Esophagus squamous epithelium (tissue), 5 donors: ENCODE results near the gene LCE2C. TPM values are rescaled to one million over a fixed set of nuclear protein-coding genes. Genes with fewer than 3 reads are reported as not detected.
A peak's percentile ranks its signal among the peaks of the same experiment; 100 is the strongest.

Source experiments
- DNase-seq: peaks from one replicate; lab custom pipeline; 2025; lab: John Stamatoyannopoulos, UW
- H3K27ac ChIP-seq, 4 donors: fragments of 200-600 bp; sonication (generic); one replicate each; pipeline ENCODE4 v1.5.1; 2016 to 2019; ENCODE audit warnings: mild to moderate bottlenecking in 1 of 4
- H3K27me3 ChIP-seq, 4 donors: fragments of 200-600 bp; sonication (generic); 1 replicate in 3 of 4; 2 replicates in 1 of 4; pipeline versions ENCODE4 v1.5.1 to v1.6.0; 2017 to 2021; ENCODE audit warnings: antibody characterized with exemption in 1 of 4
- H3K36me3 ChIP-seq, 3 donors: fragments of 200-600 bp; sonication (generic); one replicate each; pipeline ENCODE4 v1.5.1; 2016 to 2019
- H3K4me1 ChIP-seq, 3 donors: fragments of 200-600 bp; sonication (generic); one replicate each; pipeline ENCODE4 v1.5.1; 2017 to 2019
- H3K4me3 ChIP-seq, 4 donors: fragments of 200-600 bp; sonication (generic); 1 replicate in 3 of 4; 2 replicates in 1 of 4; pipeline ENCODE4 v1.5.1; 2016 to 2019; ENCODE audit warnings: mild to moderate bottlenecking in 2 of 4, moderate library complexity in 1 of 4
- H3K9me3 ChIP-seq, 3 donors: fragments of 200-600 bp; sonication (generic); one replicate each; pipeline ENCODE4 v1.5.1; 2016 to 2019
- CTCF ChIP-seq, 6 experiments: fragments of 450-650 bp in 4 of 6; fragments of 200-600 bp in 2 of 6; sonication (generic) in 2 of 6; IDR thresholded peaks; one replicate each; pipeline ENCODE4 v1.5.1; 2016 to 2019; ENCODE audit warnings: antibody characterized with exemption in 6 of 6, mild to moderate bottlenecking in 4 of 6, moderate library complexity in 4 of 6
- POLR2A ChIP-seq, 4 donors: fragments of 450-650 bp; IDR thresholded peaks; one replicate each; pipeline ENCODE4 v1.6.1; 2017; ENCODE audit warnings: antibody characterized with exemption in 4 of 4, mild to moderate bottlenecking in 4 of 4, moderate library complexity in 3 of 4
- WGBS, 2 donors: methylation state at CpG; one replicate each; pipeline ENCODE4 v1.1.5; 2018; 5-methylcytosine and 5-hydroxymethylcytosine counted together
- intact Hi-C: fragments of 100-400 bp; cut with DNase I; formaldehyde crosslinking; loops from one replicate; pipeline ENCODE4 v1.15.0; 2022
- total RNA-seq, 4 donors: library from RNA; depleted of rRNA; stranded (reverse); fragments of >200 nt; gene quantifications; one replicate each; pipeline ENCODE4 v1.1.0, GENCODE V29; 2016
- donor health status: DM: yes; HTN: yes; CAD: no.

Gene LCE2C
- total RNA-seq, 4 donors from 2014 or later: not detected

- Histone ChIP-seq H3K36me3 (no peaks in the 10 kb centered on the region), H3K27me3 (peaks cover 0 to 8% (median 0%) of the 10 kb centered on the region in 4 donors), H3K4me3 (no peak overlapping the region), H3K27ac (no peak overlapping the region), H3K4me1 (no peaks in the 10 kb centered on the region), H3K9me3 (no peaks in the 10 kb centered on the region)
- WGBS, 2 donors: 51 to 58% methylated on average over 2 to 3 of the region's 3 CpGs
- intact Hi-C loops: no loop called here
- TF ChIP-seq POLR2A (IDR thresholded peaks at IDR 0.05) (no peak), CTCF (IDR thresholded peaks at IDR 0.05) (no peak)
- DNase-seq: no peak
Measured at GRCh38 chr1:152645146-152645545, 29.9 kb upstream of the LCE2C start.

- H3K4me3 ChIP-seq: no peak overlapping the region
- H3K9me3 ChIP-seq: no peaks in the 10 kb centered on the region
- DNase-seq: no peak
- no peaks in the 10 kb centered on the region for H3K36me3 ChIP-seq
- peaks cover 0 to 8% (median 0%) of the 10 kb centered on the region in 4 donors for H3K27me3 ChIP-seq
- no peak for TF ChIP-seq POLR2A (IDR thresholded peaks at IDR 0.05)
- no peak for TF ChIP-seq CTCF (IDR thresholded peaks at IDR 0.05)
- H3K4me1 ChIP-seq: no peaks in the 10 kb centered on the region
- intact Hi-C loops: no loop called here
- H3K27ac ChIP-seq: no peak overlapping the region
Measured at GRCh38 chr1:152646656-152647055, 28.4 kb upstream of the LCE2C start.

DNA sequence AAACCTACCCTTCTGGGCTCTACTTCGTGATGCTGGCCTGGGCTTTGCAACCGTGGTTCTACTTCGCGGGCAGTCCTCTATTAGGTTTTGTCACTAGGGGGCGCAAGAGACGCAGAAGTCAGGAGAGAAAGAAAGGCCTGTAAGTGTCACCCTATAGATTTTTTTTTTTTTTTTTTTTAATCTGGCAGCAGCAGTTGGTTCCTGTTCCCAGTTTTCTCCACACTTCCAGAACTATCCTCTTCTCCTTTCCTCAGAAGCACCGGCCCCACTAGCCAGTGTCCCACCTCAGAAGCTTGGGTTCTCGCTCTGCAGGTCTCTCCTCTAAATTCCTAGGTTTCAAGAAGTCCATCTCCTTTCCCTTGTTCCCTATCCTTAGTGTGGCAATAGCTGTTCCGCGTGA is 21.0 kb upstream of the LCE2C start:
- Histone ChIP-seq H3K4me3 (no peak overlapping the region), H3K9me3 (no peaks in the 10 kb centered on the region), H3K36me3 (no peaks in the 10 kb centered on the region), H3K4me1 (no peaks in the 10 kb centered on the region), H3K27ac (no peak overlapping the region), H3K27me3 (no peaks in the 10 kb centered on the region)
- no peak for DNase-seq
- intact Hi-C loops: loop anchor here (10.0 kb wide), 2 partner anchors 211 to 571 kb away; no protein-coding TSS in a partner anchor
- 29 to 31% methylated on average over 10 of the region's 10 CpGs for WGBS, 2 donors
- TF ChIP-seq CTCF (IDR thresholded peaks at IDR 0.05) (peak; percentile 34 to 73 (median 62)), POLR2A (IDR thresholded peaks at IDR 0.05) (no peak)

DNA sequence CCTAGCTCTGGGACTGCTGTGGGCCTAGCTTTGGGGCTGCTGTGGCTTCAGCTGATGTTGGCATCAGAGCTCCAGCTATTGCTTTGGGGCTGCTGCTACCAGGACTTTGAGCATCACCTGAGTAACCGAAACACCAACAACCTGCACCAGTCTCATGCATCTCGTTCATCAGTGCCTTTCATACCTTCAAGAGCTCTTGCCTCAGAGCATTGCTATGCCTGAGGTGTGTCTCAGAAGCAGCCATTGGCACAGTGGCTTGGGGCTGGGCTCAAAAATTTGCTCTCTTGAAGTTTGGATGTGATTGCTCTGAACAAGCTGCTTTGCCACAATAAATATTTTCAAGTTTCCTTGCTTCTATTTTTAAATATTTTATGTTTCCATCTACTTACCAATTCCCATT is 18.6 kb upstream of the LCE2C start:
- no peak for TF ChIP-seq CTCF (IDR thresholded peaks at IDR 0.05)
- TF ChIP-seq POLR2A (IDR thresholded peaks at IDR 0.05): no peak
- no peak overlapping the region for H3K4me3 ChIP-seq
- DNase-seq: no peak
- no peaks in the 10 kb centered on the region for H3K9me3 ChIP-seq
- 65 to 75% methylated on average over 1 to 2 of the region's 2 CpGs for WGBS, 2 donors
- H3K27me3 ChIP-seq: no peaks in the 10 kb centered on the region
- intact Hi-C loops: loop anchor here (10.0 kb wide), 2 partner anchors 208 to 568 kb away; no protein-coding TSS in a partner anchor
- H3K27ac ChIP-seq: no peak overlapping the region
- H3K4me1 ChIP-seq: no peaks in the 10 kb centered on the region
- H3K36me3 ChIP-seq: no peaks in the 10 kb centered on the region

GRCh38 chr1:152657677-152658076 is 17.4 kb upstream of the LCE2C start:
- TF ChIP-seq CTCF (IDR thresholded peaks at IDR 0.05) (no peak), POLR2A (IDR thresholded peaks at IDR 0.05) (no peak)
- no peak for DNase-seq
- no peak overlapping the region for H3K27ac ChIP-seq
- H3K4me1 ChIP-seq: no peaks in the 10 kb centered on the region
- no peaks in the 10 kb centered on the region for H3K27me3 ChIP-seq
- WGBS, 2 donors: 86 to 89% methylated on average over 4 of the region's 4 CpGs
- no peaks in the 10 kb centered on the region for H3K36me3 ChIP-seq
- H3K9me3 ChIP-seq: no peaks in the 10 kb centered on the region
- intact Hi-C loops: loop anchor here (10.0 kb wide), 2 partner anchors 207 to 567 kb away; no protein-coding TSS in a partner anchor
- H3K4me3 ChIP-seq: no peak overlapping the region
